Activated naive CD4-positive, alpha-beta T cell treated with anti-CD3 and anti-CD28 coated beads, Interleukin-2, amount 50 U/mL, for 16 hours (primary cell): ENCODE results near the gene UBIAD1.
"Not testable (repeated sequence)": the region's sequence is repeated elsewhere in the genome, so short reads cannot be mapped to it uniquely, and the experiment has no call there.

Experiments used
- DNase-seq: peaks from one replicate; pipeline ENCODE4 v3.0.0-alpha.2; 2020

The UBIAD1 gene

GRCh38 chr1:11280719-11281376, 7.8 kb downstream of the UBIAD1 start:
- DNase-seq: no peak

DNA sequence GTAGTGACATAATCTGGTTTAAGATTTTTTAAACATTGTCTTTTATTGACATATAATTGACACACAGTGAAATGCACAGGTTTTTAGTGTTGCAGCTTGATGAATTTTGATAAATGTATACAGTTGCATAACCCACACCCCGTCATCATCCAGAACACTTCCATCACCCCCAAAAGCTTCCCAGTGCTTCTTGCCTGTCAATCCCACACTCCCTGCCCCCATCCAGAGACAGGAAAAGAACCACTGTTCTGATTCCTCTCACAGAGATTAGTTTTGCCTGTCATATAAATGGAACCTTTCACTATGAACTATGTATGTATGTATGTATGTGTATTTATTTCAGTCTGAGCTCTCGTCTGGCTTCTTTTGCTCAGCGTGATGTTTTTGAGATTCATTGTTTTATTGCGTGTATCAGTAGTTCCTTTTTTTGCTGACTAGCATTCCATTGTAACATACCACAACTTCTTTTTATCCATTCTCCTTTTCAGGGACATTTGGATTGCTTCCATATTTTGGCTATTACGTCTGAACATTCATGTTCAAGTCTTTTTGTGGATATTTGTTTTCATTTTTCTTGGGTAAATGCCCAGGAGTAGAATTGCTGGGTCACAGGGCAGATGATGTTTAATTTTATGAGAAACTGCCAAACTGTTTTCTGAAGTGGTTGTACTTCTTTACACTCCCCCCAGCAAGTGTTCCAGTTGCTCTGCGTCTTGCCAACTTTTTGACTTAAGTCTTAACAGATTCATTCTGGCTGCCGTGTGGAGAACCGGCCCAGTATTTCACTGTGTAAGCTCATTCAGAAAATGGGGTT, 8.7 kb downstream of the UBIAD1 start:
- DNase-seq: no peak

DNA sequence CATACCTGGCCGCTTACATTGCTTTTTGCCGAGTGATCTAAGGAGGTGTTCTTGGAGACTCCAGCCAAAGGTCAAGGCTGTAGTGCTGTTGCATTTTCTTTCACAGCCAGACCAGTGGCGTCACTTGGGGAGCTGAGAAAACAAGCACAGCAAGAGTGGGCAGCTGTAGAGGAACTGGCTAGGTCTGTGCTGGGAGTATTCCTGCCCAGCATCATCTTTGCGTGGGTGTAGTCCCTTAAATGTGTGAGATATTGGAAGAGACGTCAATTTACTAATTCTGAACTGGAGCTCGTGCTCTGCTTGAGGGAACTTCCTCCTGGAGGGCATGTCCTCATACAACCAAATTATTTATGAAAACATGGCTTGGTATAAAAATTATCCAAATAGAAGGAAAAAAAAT, 10.2 kb downstream of the UBIAD1 start:
- DNase-seq: no peak

GRCh38 chr1:11284784-11285183, 11.8 kb downstream of the UBIAD1 start:
- no peak for DNase-seq

GRCh38 chr1:11285883-11286734, 13.1 kb downstream of the UBIAD1 start:
- no peak for DNase-seq

DNA sequence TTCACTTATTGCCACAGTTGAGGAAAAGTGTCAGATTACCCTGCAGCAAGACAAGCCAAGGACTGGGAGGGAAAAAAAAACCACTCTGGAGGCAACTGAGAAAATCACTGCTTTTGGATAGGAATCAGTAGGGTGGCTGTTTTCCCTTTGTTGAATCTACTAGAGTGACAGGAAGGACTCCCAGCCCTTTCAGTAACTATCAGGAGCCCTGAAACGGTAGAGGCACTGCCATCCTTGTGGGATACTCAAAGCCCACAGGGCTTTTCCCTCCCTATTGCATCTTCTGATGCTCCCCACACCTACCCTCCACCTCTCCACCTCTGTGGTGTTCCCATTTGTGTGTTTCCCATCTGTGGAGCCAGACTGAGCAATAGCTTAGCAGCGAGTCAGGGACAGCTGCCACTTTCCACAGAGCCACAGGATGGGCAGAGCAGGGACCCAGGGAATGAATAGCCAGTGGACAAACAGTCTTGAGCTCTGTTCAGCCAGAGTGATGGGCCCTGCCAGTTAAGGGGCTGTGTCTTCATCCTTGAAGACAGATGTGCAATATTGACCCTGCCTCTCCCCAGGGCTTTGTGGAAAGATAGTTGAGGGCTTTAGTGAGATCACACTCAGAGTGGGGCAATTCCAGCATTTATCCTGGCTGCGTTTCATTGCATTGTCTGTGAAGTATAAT, 13.9 kb downstream of the UBIAD1 start:
- DNase-seq: no peak

- no peak for DNase-seq
Observed at GRCh38 chr1:11289064-11289463, 16.1 kb downstream of the UBIAD1 start.

DNA sequence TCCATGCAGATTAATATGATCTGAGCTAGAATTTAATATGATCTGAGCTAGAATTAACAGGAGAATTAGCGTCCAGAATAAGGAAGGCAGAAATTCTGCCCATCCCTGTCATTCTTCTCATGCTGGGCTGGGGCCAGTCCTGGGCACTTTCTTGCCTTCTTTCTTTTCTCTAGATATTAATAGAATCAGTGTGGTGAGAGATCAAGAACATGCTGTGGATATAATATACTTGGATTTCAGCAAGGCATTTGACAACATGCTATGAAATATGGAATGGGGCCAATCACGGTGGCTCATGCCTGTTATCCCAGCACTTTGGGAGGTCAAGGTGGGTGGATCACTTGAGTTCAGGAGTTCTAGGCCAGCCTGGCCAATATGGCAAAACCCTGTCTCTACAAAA, 18.1 kb downstream of the UBIAD1 start:
- DNase-seq: no peak

DNA sequence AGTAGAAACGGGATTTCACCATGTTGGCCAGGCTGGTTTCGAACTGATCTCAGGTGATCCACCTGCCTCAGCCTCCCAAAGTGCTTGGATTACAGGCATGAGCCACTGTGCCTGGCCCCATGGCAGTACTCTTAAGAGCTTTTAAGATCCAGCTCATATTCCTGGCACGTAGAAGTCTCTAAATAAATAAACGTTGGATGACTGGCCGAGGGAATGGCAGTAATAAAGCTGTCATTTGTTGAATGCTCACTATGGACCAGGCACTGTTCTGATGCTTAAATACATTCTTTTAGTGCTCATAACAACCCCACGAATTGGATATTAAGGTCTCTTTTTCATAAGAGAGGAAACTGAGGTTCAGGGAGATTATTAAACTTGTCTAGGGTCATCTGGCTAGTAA, 20.9 kb downstream of the UBIAD1 start:
- no peak for DNase-seq

DNA sequence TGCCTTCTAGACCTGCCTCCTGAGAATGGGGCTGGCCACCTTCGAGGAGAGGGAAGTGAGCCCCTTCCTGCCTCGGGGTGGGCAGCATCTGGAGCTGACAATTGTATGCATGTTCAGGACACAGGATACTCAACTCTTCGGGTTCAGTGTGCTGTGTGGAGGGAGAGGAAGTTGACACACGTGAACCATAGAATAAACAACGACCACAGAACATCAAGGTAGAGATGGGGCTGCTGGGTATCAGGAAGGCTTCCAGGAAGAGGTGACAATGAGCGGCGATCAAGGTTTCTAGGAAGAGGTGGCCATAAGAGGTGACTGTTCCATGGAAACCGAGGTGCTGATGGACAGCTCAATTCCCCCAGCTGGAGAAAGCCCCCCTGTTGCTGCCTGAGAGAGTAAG, 22.0 kb downstream of the UBIAD1 start:
- no peak for DNase-seq

- no peak for DNase-seq
Observed at GRCh38 chr1:11295905-11296304, 22.9 kb downstream of the UBIAD1 start.

DNA sequence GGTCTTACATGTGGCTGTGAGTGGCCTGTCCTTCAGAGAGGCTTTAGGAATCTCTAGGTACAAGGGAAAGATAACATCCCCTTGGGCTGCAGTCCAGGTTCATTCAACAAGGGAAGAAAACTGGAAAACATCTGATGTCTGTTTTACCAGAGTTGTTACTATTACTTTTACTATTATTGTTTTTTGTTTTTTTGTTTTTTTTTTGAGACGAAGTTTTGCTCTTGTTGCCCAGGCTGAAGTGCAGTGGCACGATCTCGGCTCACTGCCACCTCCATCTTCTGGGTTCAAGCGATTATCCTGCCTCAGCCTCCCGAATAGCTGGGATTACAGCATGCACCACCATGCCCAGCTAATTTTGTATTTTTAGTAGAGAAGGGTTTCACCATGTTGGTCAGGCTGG, 24.8 kb downstream of the UBIAD1 start:
- DNase-seq: not testable (repeated sequence)

DNA sequence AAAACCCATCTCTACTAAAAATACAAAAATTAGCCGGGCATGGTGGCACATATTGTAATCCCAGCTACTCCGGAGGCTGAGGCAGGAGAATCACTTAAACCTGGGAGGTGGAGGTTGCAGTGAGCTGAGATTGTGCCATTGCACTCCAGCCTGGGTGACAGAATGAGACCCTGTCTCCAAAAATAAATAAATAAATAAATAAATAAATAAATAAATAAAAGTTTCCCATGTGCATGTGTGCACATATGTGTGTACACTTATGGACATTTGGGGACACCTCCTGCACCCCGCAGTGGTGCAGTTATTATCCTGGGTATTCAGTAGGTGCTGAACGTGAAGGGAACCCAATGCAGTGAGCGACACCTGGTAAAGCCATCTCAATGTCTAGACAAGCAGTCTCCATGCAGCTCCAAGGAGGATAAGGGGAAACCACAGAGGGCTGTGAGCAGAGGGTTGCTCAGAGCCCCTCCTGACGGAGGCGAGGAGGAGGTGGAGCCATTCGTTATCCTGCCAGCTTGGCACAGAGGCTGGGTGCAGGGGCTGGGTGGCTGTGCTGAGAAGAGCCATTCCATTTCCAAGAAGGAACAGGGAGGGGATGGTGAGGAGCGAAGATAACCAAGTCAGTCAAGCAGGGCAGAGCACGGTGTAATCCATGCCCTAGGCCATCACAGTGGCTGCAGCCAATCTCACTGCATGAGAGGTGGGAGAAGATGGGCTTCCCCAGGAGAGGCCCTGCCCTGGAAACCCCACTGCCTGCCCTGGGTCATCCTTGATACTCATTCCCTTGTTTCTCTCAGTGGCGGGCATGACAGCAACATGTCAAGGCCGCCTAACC, 25.6 kb downstream of the UBIAD1 start:
- no peak for DNase-seq

DNA sequence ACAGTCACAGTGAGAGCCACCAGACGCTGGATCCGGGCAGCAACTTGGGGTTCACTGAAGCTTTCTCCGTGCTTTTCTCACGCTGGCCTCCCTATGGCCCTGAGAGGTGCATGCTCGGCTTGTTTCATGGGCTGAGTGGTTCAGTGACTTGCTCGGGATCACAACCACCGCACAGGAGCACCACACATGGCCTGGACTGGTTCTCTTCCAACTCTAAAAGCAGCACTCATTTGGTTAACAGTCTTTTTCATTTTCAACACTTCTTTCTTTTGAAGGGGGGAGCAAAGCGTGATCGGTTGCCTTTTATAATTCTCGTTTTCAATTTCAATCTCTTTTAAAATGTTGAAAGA, 26.2 kb downstream of the UBIAD1 start:
- no peak for DNase-seq

- no peak for DNase-seq
Observed at GRCh38 chr1:11301601-11302000, 28.6 kb downstream of the UBIAD1 start.

DNA sequence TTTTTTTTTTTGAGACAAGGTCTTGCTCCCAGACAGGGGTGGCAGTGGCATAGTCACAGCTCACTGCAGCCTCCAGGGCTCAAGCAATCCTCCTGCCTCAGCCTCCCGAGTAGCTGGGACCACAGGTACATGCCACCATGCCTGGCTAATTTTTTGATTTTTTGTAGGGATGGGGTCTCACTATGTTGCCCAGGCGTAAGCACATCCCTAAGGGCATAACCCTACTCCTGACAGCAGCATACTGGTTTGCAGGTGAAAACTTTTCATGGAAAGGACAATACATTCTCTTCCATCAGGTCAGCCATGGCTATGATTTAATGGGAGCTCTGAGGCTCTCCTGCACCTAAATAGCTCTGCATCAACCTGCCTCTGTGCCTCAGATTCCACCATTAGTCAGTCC, 29.4 kb downstream of the UBIAD1 start:
- DNase-seq: no peak

DNA sequence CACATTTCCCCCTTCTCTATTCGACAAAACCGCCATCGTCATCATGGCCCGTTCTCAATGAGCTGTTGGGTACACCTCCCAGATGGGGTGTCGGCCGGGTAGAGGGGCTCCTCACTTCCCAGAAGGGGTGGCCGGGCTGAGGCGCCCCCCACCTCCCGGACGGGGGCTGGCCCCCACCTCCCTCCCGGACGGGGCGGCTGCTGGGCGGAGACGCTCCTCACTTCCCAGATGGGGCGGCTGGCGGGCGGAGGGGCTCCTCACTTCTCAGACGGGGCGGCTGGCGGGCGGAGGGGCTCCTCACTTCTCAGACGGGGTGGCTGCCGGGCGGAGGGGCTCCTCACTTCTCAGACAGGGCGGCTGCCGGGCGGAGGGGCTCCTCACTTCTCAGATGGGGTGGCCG, 32.5 kb downstream of the UBIAD1 start:
- DNase-seq: not testable (repeated sequence)

- DNase-seq: no peak
Observed at GRCh38 chr1:11307852-11308251, 34.9 kb downstream of the UBIAD1 start.

- DNase-seq: no peak
Observed at GRCh38 chr1:11308699-11309224, 35.8 kb downstream of the UBIAD1 start.

DNA sequence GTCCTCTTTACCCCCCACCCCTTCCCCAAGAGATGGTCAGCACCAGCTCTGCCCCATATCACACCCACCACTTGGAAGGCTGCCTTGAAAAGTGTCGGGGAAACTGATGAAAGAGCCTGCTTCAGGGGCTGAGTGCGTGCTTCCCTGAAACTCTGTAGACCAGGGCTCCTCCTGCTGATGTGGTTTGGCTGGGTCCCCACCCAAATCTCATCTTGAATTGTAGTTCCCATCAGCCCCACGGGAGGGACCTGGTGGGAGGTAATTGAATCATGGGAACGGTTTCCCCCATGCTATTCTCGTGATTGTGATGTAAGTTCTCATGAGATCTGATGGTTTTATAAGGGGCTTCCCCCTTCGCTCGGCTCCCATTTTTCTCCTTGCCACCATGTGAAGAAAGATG, 36.4 kb downstream of the UBIAD1 start:
- no peak for DNase-seq

- DNase-seq: no peak
Observed at GRCh38 chr1:11311816-11312755, 39.1 kb downstream of the UBIAD1 start.
